DND-41 (cell line): ENCODE results near the gene RNF38.

ENCODE experiments used
- CTCF ChIP-seq: IDR thresholded peaks from 2 replicates; pipeline ENCODE4 v1.5.1; 2012; ENCODE audit warnings: borderline replicate concordance, low read length, moderate library complexity, mild to moderate bottlenecking; ENCODE audit not compliant: poor library complexity, severe bottlenecking; ENCODE audit errors: extremely low read depth
- EZH2 ChIP-seq: IDR thresholded peaks from 3 replicates; pipeline ENCODE4 v1.6.1; 2012; ENCODE audit warnings: borderline replicate concordance, low read depth, mild to moderate bottlenecking, moderate library complexity, low read length, inconsistent platforms; ENCODE audit not compliant: severe bottlenecking

- TF ChIP-seq CTCF (no peak), EZH2 (no peak)
These were observed 24.4 kb upstream of the RNF38 start for GRCh38 chr9:36424289-36425055.
